ENCODE data around the gene SKIC2.
"Not testable (repeated sequence)": the region's sequence is repeated elsewhere in the genome, so short reads cannot be mapped to it uniquely, and the experiment has no call there.

The SKIC2 gene

DNA sequence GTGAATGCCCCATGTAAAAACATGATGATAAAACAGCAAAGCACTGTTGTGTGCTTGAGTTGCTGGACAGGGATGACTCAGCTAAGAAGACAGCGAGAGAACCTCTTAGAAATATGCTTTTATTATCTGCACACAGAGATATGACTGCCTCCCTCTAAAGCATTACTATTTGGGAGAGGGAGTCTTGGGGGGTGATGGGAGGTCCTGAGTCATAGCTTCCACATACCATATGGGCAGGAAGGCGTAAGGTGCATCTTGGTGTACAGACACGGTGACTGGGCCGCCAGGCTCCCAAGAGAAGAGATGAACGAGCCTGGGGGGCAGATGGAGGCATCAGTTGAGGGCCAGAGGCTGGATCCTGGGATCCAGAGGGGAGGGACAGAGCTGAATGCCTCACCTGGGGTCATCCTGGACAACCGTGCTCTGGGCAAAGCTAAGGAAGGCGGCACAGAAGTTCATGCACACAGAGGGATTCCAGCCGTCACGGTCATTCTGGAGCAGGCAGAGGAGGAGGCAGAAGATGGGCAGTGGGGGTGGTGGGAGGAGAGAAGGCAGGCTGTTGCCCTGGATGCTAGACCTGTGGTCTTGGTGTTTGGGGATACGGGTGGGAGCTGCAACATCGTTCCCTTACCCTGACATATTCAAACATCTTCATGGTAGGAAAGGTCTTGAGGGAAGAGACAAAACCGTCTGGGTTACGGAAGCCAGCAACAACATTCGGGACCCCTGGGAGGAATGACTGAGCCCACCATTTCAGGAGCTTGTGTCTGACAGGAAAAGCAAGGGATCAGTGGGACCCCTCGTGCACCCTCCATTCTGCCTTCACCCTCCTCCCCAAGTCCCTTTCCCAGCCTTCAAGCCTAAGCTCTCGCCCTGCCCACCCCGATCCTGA lies 11.0 kb downstream of the SKIC2 start:
- DNase-seq (ENCODE audit: low read depth), result peak; percentile 25

DNA sequence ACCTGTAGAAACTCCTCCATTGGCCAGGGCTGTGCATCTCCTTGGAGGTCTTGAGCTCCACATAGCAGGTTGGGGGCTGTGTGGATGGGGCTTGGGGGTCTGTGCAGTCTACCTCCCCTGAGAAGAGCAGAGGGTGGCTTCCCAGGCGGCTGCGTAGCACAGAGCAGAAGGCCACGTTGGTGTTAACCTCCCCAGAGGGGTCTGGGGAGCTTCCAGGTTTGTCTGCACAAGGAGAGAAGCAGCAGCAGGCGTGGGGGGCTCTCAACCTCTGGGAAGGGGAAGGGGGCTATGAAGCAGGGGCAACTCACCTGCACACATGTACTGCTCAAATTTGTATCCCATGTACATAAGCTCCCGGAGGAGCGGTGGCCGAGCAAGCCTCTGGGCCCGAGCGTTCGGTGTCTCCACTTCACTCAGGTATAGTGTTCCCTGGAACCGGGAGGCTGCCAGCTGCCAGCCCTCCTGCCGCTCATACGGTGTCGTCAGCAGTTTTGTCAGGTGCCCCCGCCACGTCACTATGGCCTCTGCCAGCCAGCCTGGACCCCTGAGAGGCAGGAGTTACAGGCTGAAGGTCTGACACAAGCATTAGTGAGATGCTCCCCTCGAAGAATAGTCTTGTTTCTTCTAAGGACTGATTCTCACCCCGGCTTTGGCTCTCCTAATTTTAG lies 11.8 kb downstream of the SKIC2 start:
- no peak for DNase-seq (ENCODE audit: low read depth)

DNA sequence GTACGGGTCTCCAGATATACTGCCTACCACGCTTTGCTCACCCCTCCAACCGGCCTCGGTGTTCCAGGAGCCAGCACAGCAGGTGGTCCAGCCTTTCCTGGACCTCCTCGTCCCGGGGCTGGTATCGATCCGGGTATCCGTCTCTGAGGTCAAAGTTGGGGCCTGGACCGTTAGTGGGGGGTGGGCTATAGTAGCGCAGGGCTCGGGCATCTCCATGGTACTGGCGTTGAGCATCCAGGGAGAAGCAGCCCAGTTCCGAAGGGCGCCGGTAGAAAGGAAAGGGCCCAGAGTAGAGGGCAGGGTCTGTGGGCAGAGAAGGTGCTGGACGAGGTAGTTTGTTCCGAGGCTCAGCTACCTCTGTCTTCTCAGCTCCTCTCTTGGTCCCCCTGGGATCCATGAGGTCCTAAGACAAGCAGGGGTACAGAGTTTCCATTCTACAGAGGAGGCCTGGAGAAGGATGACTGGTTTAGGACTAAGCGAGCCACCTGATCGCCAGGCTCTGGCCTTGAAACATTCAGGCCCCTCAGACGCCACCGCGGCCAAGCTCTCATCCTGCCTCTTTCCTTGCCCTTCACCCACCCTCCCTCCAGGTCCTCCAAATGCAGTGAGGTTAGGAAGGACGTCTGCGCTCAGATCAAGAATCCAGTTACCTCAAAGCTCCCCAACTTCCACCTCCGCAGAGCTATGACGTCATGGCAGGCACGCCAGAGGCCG lies 12.5 kb downstream of the SKIC2 start:
- no peak for DNase-seq (ENCODE audit: low read depth)

DNA sequence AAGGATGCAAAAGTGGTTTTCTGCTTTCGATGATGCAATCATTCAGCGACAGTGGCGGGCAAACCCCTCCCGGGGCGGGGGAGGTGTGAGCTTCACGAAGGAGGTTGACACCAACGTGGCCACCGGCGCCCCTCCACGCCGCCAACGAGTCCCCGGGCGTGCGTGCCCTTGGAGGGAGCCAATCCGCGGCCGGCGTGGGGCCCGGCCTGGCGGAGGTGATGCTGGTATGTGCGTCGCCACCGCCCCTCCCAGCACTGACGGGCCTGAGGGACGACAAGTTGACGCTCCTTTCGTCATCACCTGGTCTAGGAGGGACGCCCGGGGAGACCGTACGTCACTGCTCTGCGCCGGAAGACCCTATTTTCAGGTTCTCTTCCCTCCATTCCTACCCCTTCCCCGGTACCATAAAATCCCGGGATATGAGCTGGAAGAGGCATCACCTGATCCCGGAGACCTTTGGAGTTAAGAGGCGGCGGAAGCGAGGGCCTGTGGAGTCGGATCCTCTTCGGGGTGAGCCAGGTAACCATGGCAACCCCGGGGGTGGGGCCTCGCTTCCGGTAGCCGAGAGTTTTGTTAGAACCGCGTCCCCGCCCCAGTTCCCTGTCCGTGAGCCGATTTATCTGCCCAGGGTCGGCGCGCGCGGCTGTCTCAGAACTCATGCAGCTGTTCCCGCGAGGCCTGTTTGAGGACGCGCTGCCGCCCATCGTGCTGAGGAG lies 13.2 kb downstream of the SKIC2 start, which contains the start of gene DXO:
TSS of gene DXO (minus strand) at position 146 of the 716 bp plus-strand sequence. CDS start 463 bp downstream, outside the sequence.
- peak; percentile 99 for DNase-seq (ENCODE audit: low read depth)

DNA sequence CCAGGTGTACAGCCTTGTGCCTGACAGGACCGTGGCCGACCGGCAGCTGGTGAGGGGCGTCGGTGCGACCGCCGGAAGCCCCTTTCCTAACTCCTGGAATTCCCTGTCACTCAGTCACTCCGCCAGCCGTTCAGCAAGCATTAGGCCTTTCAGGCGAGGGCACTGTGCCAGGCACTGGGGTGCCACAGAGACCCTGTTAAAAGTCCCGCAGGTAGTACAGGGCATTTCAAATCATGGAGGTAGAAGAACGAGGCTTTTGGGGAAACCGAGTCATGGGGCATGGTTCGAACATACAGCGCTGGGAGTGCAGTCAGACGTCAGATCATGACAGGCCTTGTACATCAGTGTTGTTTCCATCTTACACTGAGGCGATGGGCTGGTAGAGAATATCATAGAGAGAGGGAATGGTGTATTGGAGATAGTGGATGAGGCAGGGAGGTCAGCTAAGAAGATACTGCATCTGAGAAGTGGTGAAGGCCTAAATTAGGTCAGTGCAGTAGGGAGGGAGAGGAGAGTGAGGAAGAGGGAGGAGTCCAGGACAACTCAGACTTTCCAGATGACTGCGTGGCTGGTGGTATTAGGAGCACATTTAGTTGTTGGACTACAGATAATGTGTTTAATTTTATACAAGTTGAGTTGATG lies 13.9 kb downstream of the SKIC2 start:
- peak; percentile 67 for DNase-seq (ENCODE audit: low read depth)

DNA sequence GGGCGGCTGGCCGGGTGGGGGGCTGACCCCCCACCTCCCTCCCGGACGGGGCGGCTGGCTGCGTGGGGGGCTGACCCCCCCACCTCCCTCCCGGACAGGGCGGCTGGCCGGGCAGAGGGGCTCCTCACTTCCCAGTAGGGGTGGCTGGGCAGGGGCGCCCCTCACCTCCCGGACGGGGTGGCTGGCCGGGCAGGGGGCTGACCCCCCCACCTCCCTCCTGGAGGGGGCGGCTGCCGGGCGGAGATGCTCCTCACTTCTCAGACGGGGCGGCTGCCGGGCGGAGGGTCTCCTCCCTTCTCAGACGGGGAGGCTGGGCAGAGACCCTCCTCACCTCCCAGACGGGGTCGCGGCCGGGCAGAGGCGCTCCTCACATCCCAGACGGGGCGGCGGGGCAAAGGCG lies 17.1 kb downstream of the SKIC2 start:
- not testable (repeated sequence) for DNase-seq (ENCODE audit: low read depth)

DNA sequence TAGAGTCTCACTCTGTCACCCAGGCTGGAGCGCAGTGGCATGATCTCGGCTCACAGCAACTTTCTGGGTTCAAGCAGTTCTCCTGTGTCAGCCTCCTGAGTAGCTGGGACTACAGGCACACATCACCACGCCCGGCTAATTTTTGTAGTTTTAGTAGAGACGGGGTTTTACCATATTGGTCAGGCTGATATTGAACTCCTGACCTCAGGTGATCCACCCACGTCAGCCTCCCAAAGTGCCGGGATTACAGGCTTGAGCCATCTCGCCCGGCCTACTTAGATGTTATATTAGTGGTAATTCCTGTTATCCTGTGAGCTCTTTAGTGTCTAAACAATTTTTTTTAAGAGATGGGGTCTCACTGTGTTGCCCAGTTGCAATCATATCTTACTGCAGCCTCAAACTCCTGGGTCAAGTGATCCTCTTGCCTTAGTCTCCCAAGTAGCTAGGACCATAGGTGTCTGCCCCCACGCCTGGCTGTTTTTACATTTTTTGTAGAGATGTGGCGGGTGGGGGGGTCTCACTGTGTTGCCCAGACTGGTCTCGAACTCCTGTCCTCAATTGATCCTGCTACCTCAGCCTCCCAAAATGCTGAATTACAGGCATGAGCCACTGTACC lies 18.9 kb downstream of the SKIC2 start:
- DNase-seq (ENCODE audit: low read depth), result no peak

DNA sequence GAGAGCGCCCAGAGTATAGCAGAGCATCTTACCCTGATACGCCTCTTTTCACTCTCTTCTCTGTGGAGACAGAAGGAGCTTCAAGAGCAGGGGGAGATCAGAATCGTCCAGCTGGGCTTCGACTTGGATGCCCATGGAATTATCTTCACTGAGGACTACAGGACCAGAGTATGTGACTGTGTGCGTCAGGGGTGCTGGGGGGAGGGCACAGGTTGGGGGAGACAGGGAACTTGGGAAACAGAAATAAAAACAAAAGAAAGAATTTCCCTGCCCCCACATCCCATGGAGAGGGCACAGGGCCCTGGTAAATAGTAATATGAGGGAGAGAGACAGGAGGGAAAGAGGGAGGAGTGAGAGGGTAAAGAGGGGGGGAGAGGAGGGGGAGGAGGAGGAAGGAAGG lies 19.9 kb downstream of the SKIC2 start:
- no peak for DNase-seq (ENCODE audit: low read depth)

DNA sequence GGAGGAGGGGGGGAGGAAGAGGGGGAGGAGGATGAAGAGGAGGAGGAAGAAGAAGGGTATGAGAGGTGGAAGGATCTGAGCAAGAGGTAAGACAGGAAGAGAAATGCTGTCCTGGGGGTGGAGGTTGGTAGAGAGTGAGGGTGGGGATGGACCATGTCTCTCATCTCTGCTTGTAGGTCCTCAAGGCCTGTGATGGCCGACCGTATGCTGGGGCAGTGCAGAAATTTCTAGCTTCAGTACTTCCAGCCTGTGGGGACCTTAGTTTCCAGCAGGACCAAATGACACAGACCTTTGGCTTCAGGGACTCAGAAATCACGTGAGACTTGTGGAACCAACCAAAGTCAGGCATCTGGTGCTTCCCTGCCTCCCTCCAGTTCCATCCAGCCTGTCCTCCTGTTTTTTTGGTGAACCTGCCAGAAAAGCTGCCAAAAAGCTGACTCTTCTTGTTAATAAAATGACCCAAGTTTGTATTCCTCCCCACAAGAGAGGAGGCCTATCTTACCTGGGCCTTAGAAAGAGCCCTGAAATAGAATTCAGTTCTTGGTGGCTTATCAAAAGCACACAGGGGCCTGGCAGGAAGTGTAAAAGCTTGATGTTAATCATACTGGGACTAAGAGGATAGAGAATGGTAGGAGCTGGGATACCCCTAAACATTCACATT lies 20.4 kb downstream of the SKIC2 start:
- no peak for DNase-seq (ENCODE audit: low read depth)

DNA sequence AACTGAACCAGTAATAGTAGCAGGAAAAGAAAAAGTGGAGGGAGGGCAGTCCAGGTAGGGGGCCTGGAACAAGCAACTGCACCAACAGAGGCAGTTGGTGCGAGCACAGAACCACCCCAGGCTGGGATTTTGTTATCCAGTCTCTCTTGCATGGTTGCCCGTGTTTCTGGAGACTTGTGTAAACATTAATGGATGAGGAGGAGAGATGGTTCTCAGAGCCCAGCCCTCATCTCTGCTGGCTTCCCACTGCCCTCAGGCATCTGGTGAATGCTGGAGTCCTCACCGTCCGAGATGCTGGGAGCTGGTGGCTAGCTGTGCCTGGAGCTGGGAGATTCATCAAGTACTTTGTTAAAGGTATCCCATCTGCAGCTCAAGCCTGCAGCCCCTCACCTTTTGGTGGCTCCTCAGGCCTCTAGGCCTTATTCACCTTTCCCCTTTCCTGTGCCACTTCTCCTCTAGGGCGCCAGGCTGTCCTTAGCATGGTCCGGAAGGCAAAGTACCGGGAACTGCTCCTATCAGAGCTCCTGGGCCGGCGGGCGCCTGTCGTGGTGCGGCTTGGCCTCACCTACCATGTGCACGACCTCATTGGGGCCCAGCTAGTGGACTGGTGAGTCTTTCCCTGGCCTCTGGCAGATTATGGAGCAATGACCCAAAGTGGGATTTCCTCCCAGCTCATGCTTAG lies 21.4 kb downstream of the SKIC2 start:
- not testable (repeated sequence) for DNase-seq (ENCODE audit: low read depth)

DNA sequence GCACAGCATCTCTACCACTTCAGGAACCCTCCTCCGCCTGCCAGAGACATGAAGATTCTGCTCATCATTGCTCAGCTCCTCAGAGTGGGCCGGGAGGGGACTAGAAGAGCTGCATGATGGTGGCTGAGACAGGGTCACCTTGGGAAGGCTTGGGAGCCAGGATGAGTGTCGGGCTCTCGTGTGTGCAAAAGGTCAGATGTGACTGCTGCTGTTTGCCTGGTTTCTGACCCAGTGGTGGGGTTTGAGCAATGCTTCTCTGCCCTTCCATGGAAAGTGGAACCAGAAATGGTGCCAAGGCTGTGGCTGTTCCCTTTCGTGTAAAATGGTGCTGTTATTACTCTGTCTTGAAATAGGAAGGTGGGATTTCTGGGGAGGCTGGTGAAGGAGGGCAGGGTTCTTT lies 22.0 kb downstream of the SKIC2 start:
- DNase-seq (ENCODE audit: low read depth), result not testable (repeated sequence)

DNA sequence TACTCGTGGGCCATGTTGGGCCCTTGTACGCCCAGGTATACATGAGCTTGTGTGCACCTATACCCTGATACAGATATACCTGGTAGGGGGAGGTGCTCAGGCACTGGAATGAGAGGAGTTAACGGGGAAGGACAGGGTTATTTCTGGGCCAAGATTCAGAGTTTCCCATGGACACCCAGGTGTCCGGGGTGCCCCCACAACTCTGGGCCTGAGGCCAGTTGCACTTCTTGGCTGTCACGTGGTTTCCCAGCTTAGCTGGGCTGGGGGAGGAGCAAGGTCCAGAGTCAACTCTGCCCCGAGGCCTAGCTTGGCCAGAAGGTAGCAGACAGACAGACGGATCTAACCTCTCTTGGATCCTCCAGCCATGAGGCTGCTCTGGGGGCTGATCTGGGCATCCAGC lies 22.8 kb downstream of the SKIC2 start, which contains the start of gene C4A:
TSS of gene C4A (plus strand) at position 314 of the 400 bp plus-strand sequence. CDS start at position 365, 51 bp downstream.
- not testable (repeated sequence) for DNase-seq (ENCODE audit: low read depth)

DNA sequence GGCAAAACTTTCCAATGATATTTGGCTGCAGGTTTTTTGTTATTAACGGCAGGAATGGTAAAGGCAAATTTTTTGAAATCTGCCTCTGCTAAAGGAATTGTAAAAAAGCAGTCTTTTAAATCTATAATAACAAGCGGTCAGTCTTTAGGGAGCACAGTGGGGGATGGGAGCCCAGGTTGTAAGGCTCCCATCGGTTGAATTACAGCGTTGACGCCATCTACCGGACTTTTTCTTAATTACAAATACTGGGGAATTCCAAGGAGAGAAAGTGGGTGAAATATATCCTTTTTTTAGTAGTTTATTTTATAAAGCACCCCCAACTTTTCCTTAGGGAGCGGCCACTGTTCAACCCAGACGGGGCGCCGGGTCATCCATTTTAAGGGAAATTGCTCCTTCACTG lies 30.4 kb downstream of the SKIC2 start:
- DNase-seq (ENCODE audit: low read depth), result not testable (repeated sequence)

DNA sequence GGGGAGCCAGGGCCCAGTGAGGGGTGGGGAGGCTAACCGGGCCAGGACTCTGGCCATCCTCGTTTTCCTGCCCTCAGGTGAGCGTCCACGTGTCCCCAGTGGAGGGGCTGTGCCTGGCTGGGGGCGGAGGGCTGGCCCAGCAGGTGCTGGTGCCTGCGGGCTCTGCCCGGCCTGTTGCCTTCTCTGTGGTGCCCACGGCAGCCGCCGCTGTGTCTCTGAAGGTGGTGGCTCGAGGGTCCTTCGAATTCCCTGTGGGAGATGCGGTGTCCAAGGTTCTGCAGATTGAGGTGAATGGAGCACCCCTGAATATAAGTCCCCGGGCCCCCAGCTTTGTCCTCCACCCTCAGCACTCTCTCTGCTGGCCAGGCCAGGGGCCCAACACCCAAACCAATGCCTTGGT lies 35.4 kb downstream of the SKIC2 start:
- not testable (repeated sequence) for DNase-seq (ENCODE audit: low read depth)

DNA sequence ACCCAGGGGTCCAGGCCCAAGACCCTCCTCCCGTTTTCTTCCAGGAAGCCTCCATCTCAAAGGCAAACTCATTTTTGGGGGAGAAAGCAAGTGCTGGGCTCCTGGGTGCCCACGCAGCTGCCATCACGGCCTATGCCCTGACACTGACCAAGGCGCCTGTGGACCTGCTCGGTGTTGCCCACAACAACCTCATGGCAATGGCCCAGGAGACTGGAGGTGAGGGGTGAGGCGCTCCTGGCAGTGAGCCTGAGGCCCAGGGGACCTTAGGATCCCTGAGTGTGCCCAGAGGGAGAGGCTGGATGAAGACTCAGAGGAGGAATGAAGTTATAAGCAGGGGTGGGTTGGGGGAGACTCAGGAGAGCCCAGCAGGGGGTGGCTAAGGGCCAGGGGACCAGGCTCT lies 37.4 kb downstream of the SKIC2 start:
- DNase-seq (ENCODE audit: low read depth), result not testable (repeated sequence)

DNA sequence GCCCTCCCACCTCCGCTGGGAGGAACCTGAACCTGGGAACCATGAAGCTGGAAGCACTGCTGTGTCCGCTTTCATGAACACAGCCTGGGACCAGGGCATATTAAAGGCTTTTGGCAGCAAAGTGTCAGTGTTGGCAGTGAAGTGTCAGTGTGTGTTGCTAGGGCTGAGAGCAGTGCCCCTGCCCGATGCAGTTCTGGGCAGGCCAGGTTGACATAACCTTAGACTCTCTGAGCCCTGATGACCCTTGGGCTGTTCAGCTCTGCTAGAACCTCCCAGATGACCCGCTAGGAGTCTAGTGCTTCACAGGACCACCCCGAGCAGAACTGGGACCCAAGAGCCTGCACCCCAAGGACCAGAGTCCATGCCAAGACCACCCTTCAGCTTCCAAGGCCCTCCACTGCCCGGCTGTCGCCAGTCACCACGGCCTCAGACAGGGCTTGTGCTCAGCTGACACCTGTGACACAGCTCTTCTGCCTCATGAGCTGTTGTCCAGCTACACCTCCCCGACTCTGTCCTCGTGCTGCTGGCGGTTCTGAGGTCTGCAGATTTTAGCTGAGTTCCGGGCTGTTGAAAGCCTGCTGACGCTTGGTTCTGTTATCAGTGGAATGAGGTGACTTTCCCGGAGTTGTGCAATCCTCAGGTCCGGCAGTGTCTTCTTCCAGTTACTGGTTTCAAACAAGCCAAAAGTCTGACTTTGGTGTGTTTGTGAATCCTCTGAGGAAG lies 43.7 kb downstream of the SKIC2 start:
- DNase-seq (ENCODE audit: low read depth), result not testable (repeated sequence)

DNA sequence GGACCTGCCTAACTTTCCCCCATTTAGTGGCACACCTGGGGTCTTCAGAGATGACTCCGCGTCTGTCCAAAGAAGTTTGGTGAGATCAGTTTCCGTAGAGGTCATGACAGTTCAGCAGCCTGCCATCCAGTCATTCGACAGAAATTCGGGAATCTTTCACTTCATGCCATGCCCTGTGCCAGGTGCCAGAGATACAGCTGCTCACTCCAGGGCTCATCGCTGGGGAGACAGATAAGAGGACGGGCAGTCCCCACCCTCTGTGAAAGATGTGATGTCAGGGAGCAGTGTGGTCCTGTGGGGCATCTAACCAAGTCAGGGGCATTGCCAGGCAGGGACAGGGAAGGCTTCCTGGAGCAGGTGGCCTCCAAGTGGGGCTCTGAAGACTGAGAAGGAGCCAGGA lies 44.3 kb downstream of the SKIC2 start:
- not testable (repeated sequence) for DNase-seq (ENCODE audit: low read depth)

DNA sequence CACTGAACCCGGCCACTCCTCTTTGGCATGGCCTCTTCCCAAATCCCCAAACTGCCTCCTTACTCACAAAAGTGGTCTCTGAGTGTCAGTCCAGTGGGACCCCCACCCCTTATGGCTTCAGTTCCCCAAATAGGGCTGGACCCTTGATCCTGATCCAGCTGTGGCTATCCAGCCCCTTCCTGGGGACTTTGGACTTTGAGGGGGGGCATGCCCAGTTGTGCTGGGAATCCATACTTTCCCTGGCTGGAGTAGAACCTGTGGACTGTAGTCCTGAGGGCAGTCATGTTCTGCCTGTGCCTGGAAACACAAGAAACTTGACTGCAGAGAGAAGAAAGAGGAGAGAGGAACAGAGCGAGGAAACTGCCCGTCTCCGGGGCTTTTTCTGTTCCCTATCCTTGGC lies 45.4 kb downstream of the SKIC2 start:
- DNase-seq (ENCODE audit: low read depth), result not testable (repeated sequence)

Data from EH (cell line).